ENCODE results near the gene USP21. TPM values are rescaled to one million over a fixed set of nuclear protein-coding genes. Genes with fewer than 3 reads are reported as not detected.

Gene USP21
- total RNA-seq, 1 experiment from 2014 or later = 43.9 TPM

Small RNA genes lying within 50 kb of the gene (small RNA-seq; reads per million reads assigned to genes)
- gene RF01225 = not detected

Other genes starting within 250 kb of the USP21 start
- gene ITLN2, start 204.7 kb upstream of the USP21 start, total RNA-seq (2014; rRNA removed; shearing (Covaris generic); ENCODE audit: low replicate concordance) = not detected in 2 replicates
- gene F11R, start 138.3 kb upstream of the USP21 start, total RNA-seq (2014; rRNA removed; shearing (Covaris generic); ENCODE audit: low replicate concordance) = 0.36 and 6.5 TPM in 2 replicates
- 16.0 and 32.3 TPM in 2 replicates for gene TSTD1, start 120.5 kb upstream of the USP21 start, total RNA-seq (2014; rRNA removed; shearing (Covaris generic); ENCODE audit: low replicate concordance)
- 61.2 and 111 TPM in 2 replicates for gene USF1, start 113.5 kb upstream of the USP21 start, total RNA-seq (2014; rRNA removed; shearing (Covaris generic); ENCODE audit: low replicate concordance)
- 36.5 and 59.6 TPM in 2 replicates for gene ARHGAP30, start 89.6 kb upstream of the USP21 start, total RNA-seq (2014; rRNA removed; shearing (Covaris generic); ENCODE audit: low replicate concordance)
- gene NECTIN4, start 69.9 kb upstream of the USP21 start, total RNA-seq (2014; rRNA removed; shearing (Covaris generic); ENCODE audit: low replicate concordance) = not detected in 2 replicates
- 6.1 and 11.0 TPM in 2 replicates for gene KLHDC9, start 61.1 kb upstream of the USP21 start, total RNA-seq (2014; rRNA removed; shearing (Covaris generic); ENCODE audit: low replicate concordance)
- gene PFDN2, start 41.5 kb upstream of the USP21 start, total RNA-seq (2014; rRNA removed; shearing (Covaris generic); ENCODE audit: low replicate concordance) = 34.1 and 71.0 TPM in 2 replicates
- gene NIT1, start 41.4 kb upstream of the USP21 start, total RNA-seq (2014; rRNA removed; shearing (Covaris generic); ENCODE audit: low replicate concordance) = 41.5 and 44.0 TPM in 2 replicates
- 24.2 and 25.6 TPM in 2 replicates for gene DEDD, start 26.8 kb upstream of the USP21 start, total RNA-seq (2014; rRNA removed; shearing (Covaris generic); ENCODE audit: low replicate concordance)
- 72.5 and 100.0 TPM in 2 replicates for gene UFC1, start 5.5 kb upstream of the USP21 start, total RNA-seq (2014; rRNA removed; shearing (Covaris generic); ENCODE audit: low replicate concordance)
- 37.0 and 60.8 TPM in 2 replicates for gene PPOX, start 6.9 kb downstream of the USP21 start, total RNA-seq (2014; rRNA removed; shearing (Covaris generic); ENCODE audit: low replicate concordance)
- 34.9 and 54.7 TPM in 2 replicates for gene B4GALT3, start 18.0 kb downstream of the USP21 start, total RNA-seq (2014; rRNA removed; shearing (Covaris generic); ENCODE audit: low replicate concordance)
- gene ADAMTS4, start 39.6 kb downstream of the USP21 start, total RNA-seq (2014; rRNA removed; shearing (Covaris generic); ENCODE audit: low replicate concordance) = 0.15 TPM in 1 of 2 replicates, not detected in the other
- 134 and 167 TPM in 2 replicates for gene NDUFS2, start 42.9 kb downstream of the USP21 start, total RNA-seq (2014; rRNA removed; shearing (Covaris generic); ENCODE audit: low replicate concordance)
- not detected in 2 replicates for gene FCER1G, start 55.8 kb downstream of the USP21 start, total RNA-seq (2014; rRNA removed; shearing (Covaris generic); ENCODE audit: low replicate concordance)
- not detected in 2 replicates for gene APOA2, start 64.1 kb downstream of the USP21 start, total RNA-seq (2014; rRNA removed; shearing (Covaris generic); ENCODE audit: low replicate concordance)
- 9.5 and 12.6 TPM in 2 replicates for gene TOMM40L, start 66.6 kb downstream of the USP21 start, total RNA-seq (2014; rRNA removed; shearing (Covaris generic); ENCODE audit: low replicate concordance)
- not detected in 2 replicates for gene NR1I3, start 78.7 kb downstream of the USP21 start, total RNA-seq (2014; rRNA removed; shearing (Covaris generic); ENCODE audit: low replicate concordance)
- 0.14 TPM in 1 of 2 replicates, not detected in the other for gene PCP4L1, start 99.2 kb downstream of the USP21 start, total RNA-seq (2014; rRNA removed; shearing (Covaris generic); ENCODE audit: low replicate concordance)
- 4.0 and 6.9 TPM in 2 replicates for gene MPZ, start 150.5 kb downstream of the USP21 start, total RNA-seq (2014; rRNA removed; shearing (Covaris generic); ENCODE audit: low replicate concordance)
- 14.2 and 48.8 TPM in 2 replicates for gene SDHC, start 154.9 kb downstream of the USP21 start, total RNA-seq (2014; rRNA removed; shearing (Covaris generic); ENCODE audit: low replicate concordance)
- not detected in 2 replicates for gene CFAP126, start 208.4 kb downstream of the USP21 start, total RNA-seq (2014; rRNA removed; shearing (Covaris generic); ENCODE audit: low replicate concordance)